ENCODE data around the gene SOCS4. TPM values are rescaled to one million over a fixed set of nuclear protein-coding genes. Genes with fewer than 3 reads are reported as not detected.
"Not testable (repeated sequence)": the region's sequence is repeated elsewhere in the genome, so short reads cannot be mapped to it uniquely, and the experiment has no call there.

Gene SOCS4
- total and polyA plus RNA-seq, 8 donors: 2.4 to 13.4 (median 5.7) TPM

GRCh38 chr14:55025948-55026347, 1.1 kb upstream of the SOCS4 start:
- no peak for DNase-seq
- no peak for TF ChIP-seq CTCF (IDR thresholded peaks at IDR 0.05)
- no peak overlapping the region for H3K27ac ChIP-seq
- no peak for ATAC-seq
- H3K4me1 ChIP-seq: peaks cover 0 to 12% (median 10%) of the 10 kb centered on the region in 3 donors
- peak overlapping the region in 1 of 4 donors; percentile 63 for H3K4me3 ChIP-seq
- intact Hi-C loops (cut with DNase I): no loop called here
- H3K27me3 ChIP-seq: no peaks in the 10 kb centered on the region
- no peaks in the 10 kb centered on the region for H3K36me3 ChIP-seq
- no peak for FAIRE-seq
- no peaks in the 10 kb centered on the region for H3K9me3 ChIP-seq
- 19% methylated on average over 7 of the region's 7 CpGs for WGBS, 2 donors

GRCh38 chr14:55026441-55026792, 619 bp upstream of the SOCS4 start:
- no peak for DNase-seq
- no peak for TF ChIP-seq CTCF (IDR thresholded peaks at IDR 0.05)
- H3K4me3 ChIP-seq: peak overlapping the region; percentile 60 to 80 (median 63)
- 1% methylated on average over 9 of the region's 9 CpGs for WGBS, 2 donors
- H3K4me1 ChIP-seq: peaks cover 0 to 12% (median 10%) of the 10 kb centered on the region in 3 donors
- no peak for FAIRE-seq
- H3K9me3 ChIP-seq: no peaks in the 10 kb centered on the region
- intact Hi-C loops (cut with DNase I): no loop called here
- H3K36me3 ChIP-seq: no peaks in the 10 kb centered on the region
- ATAC-seq: no peak
- H3K27me3 ChIP-seq: no peaks in the 10 kb centered on the region
- H3K27ac ChIP-seq: peak overlapping the region; percentile 63 to 83 (median 79)

- no peak for DNase-seq
- H3K27me3 ChIP-seq: no peaks in the 10 kb centered on the region
- intact Hi-C loops (cut with DNase I): no loop called here
- no peak for TF ChIP-seq CTCF (IDR thresholded peaks at IDR 0.05)
- ATAC-seq: no peak
- H3K4me3 ChIP-seq: peak overlapping the region in 2 of 4 donors; percentile 63
- H3K27ac ChIP-seq: no peak overlapping the region
- H3K36me3 ChIP-seq: no peaks in the 10 kb centered on the region
- 4 to 9% methylated on average over 8 of the region's 8 CpGs for WGBS, 2 donors
- H3K9me3 ChIP-seq: no peaks in the 10 kb centered on the region
- H3K4me1 ChIP-seq: peaks cover 0 to 12% (median 10%) of the 10 kb centered on the region in 3 donors
- FAIRE-seq: no peak
Observed at GRCh38 chr14:55028066-55028465, 1.0 kb downstream of the SOCS4 start.

GRCh38 chr14:55028476-55028875, 1.4 kb downstream of the SOCS4 start:
- no peaks in the 10 kb centered on the region for H3K9me3 ChIP-seq
- peaks cover 0 to 12% (median 10%) of the 10 kb centered on the region in 3 donors for H3K4me1 ChIP-seq
- no peak for DNase-seq
- no peak for ATAC-seq
- no peaks in the 10 kb centered on the region for H3K27me3 ChIP-seq
- intact Hi-C loops (cut with DNase I): no loop called here
- no peaks in the 10 kb centered on the region for H3K36me3 ChIP-seq
- peak overlapping the region in 1 of 4 donors; percentile 63 for H3K4me3 ChIP-seq
- H3K27ac ChIP-seq: no peak overlapping the region
- no peak for FAIRE-seq
- 57 to 58% methylated on average over 4 of the region's 4 CpGs for whole genome bisulfite sequencing, 2 donors
- no peak for TF ChIP-seq CTCF (IDR thresholded peaks at IDR 0.05)

- H3K36me3 ChIP-seq: no peaks in the 10 kb centered on the region
- H3K4me3 ChIP-seq: no peak overlapping the region
- ATAC-seq: no peak
- intact Hi-C loops (cut with DNase I): no loop called here
- FAIRE-seq: no peak
- H3K27ac ChIP-seq: no peak overlapping the region
- no peaks in the 10 kb centered on the region for H3K27me3 ChIP-seq
- H3K9me3 ChIP-seq: no peaks in the 10 kb centered on the region
- DNase-seq: no peak
- 31 to 46% methylated on average over 2 of the region's 2 CpGs for WGBS, 2 donors
- peaks cover 0 to 10% (median 10%) of the 10 kb centered on the region in 3 donors for H3K4me1 ChIP-seq
- TF ChIP-seq CTCF (IDR thresholded peaks at IDR 0.05): no peak
Observed at GRCh38 chr14:55031190-55031589, 4.2 kb downstream of the SOCS4 start.

GRCh38 chr14:55037995-55038394, 11.0 kb downstream of the SOCS4 start:
- H3K27me3 ChIP-seq; H3K36me3 ChIP-seq; H3K9me3 ChIP-seq; H3K4me3 ChIP-seq; H3K4me1 ChIP-seq; ATAC-seq; FAIRE-seq; H3K27ac ChIP-seq; intact Hi-C loops (cut with DNase I); DNase-seq: not testable (repeated sequence)

Measured in pancreas (tissue), 10 donors.